ENCODE measurements around the gene TBC1D3H.
"Not testable (repeated sequence)": the region's sequence is repeated elsewhere in the genome, so short reads cannot be mapped to it uniquely, and the experiment has no call there.

Gene TBC1D3H
- 0 reads per million in 2 donors for total RNA-seq

DNA sequence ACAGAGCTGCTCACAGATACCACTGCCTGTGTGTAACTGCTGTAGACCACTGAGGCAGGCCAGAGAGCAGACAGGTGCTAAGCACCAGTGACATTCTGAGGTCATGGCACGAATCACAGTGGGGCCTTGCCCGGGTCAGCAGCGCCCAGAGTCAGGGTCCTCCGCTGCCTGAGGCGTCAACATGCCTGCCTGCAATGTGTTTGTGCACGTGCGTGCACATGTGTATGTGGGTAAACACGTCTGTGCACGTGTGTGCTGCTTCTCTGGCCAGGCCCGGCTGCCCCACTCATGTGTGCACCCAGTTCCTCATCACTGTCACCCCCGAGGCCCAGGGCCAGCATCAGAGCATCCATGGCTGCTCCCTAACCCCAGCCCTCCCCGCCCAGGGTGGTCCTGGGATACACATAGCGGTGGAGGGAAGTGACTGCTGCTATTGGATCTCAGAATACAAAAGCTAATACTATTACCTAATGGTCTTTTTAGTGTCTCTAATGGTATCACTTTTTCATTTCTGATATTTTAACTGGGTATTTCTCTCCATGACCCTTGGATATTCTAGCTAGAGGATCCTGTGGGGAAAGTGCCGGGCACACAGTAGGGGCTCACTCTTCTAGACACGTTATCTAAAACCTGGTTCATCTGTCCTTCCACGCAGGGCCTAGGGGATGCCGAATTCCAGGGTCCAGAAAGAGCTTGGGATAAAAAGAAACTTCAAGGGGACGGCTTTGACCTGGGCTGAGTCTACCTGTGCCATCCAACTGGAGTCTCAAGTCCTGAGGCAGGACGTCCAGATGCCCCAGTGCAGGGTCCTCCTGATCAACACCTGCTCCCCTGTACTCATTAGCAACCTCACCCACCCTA is at the start of gene TBC1D3H:
TBC1D3H (minus strand) TSS at position 51 of the 861 bp plus-strand sequence. CDS start 1,540 bp downstream, outside the sequence.
- not testable (repeated sequence) for DNase-seq

DNA sequence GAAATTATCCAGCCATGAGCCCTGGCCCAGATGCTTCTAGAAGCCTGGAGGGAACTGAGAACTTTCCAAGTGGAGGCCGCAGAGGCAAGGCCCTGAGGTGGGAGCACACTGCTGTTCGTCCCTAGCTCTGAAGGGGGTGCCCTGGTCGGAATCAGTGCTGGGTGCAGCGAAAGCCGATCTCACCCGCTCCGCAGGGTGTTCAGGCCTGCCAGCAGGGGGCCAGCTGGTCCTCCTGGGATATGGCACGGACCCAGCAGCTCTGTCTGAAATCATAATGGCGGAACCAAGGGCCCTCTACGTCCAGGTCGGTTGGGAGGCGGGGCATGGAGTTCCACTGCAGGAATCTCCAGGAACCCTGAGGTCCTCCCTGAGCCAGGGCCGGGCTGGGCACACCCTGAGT is 40.7 kb upstream of the TBC1D3H start:
- DNase-seq, result not testable (repeated sequence)

DNA sequence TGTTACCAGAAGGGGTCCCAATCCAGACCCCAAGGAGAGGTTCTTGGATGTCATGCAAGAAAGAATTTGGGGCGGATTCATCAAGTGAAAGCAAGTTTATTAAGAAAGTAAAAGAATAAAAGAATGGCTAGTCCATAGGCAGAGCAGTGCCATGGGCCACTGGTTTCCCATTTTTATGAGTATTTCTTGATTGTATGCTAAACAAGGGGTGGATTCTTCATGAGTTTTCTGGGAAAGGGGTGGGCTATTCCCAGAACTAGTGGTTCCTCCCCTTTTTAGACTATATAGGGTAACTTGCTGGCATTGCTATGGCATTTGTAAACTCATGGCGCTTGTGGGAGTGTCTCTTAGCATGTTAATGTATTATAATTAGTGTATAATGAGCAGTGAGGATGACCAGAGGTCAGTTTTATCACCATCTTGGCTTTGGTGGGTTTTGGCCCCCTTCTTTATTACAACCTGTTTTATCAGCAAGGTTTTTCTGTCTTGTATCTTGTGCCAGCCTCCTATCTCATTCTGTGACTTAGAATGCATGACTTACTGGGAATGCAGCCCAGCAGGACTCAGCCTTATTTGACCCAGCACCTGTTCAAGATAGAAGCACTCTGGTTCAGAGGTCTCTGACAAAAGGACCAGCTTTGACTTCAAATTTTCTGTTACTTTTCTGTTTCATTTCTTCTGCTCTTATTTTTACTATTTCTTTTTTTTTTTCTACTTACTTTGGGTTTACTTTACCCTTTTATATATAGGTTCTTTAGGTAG is 27.1 kb upstream of the TBC1D3H start:
- DNase-seq, result not testable (repeated sequence)

DNA sequence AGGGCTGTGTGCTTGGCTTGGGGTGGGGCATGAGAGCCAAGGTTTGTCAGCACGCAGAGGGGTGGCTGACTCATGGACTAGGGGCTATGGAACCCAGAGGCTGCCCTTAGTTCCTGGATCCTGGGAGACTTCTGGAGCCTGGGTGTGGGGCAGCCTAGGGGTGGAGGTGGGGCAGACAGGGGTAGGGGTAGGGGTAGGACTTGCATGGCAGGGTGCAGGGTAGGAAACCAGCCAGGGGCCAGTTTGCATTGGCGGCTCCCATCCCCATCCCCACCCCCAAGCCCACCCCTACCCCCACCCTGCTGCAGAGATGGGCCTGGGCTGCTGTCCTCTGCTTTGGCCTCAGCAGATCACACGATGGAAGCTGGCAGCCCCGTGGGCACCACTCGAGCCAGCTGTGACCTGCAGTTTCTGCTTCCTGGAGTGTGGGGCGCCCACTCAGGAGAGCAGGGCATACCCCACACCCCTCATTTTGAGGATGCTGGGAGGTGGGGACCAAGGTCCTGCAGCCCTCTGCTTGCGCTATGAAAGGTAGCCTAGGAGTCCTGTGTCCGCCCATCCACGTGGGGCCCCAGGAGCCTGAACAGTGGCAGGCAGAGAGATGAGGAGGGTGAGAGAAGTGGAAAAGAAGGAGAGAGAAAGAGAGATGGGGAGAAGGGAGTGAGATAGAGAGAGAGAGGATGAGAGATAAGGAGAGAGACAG is 2.9 kb upstream of the TBC1D3H start:
- not testable (repeated sequence) for DNase-seq

DNA sequence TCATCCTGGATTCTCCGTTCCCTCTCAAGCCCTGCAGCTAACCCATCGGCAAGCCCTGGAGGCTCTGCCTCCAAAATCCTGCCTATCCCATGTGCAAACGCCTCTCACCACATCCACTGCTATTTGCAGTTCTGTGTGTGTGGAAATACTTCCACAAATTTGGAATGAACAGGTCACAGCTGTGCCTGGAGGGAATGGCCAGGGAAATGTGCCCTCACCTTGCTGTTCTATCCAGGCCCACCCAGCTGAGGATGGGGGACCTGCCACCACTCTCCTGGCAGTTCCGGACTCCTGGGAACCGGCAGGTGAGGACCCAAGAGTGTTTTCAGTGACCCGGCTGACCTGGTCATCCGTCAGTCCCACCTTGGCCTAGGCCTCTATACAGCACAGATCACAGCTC is 12.3 kb downstream of the TBC1D3H start:
- not testable (repeated sequence) for DNase-seq

DNA sequence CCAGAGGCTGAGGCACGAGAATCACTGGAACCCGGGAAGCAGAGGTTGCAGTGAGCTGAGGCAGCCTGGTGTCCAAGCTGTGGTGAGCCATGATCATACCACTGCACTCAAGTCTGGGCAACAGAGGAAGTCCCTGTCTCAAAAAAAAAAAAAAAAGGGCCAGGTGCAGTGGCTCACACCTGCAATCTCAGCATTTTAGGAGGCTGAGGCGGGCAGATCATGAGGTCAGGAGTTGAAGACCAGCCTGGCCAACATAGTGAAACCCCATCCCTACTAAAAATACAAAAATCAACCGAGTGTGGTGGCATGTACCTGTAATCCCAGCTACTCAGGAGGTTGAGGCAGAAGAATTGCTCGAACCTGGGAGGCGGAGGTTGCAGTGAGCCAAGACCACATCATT is 25.7 kb downstream of the TBC1D3H start:
- DNase-seq, result not testable (repeated sequence)

Measured in activated gamma-delta T cell (primary cell).